Activated CD4-positive, alpha-beta T cell treated with anti-CD3 and anti-CD28 coated beads for 1 hour (primary cell): ENCODE data around the gene SPTLC2.
"Not testable (repeated sequence)": the region's sequence is repeated elsewhere in the genome, so short reads cannot be mapped to it uniquely, and the experiment has no call there.

Source experiments
- DNase-seq: peaks from one replicate; pipeline ENCODE4 v3.0.0-alpha.2; 2020

SPTLC2 gene

GRCh38 chr14:77622366-77622961 lies 6.0 kb upstream of the SPTLC2 start:
- no peak for DNase-seq

GRCh38 chr14:77620222-77620870 lies 3.9 kb upstream of the SPTLC2 start:
- DNase-seq: no peak

GRCh38 chr14:77618381-77618970 lies 2.0 kb upstream of the SPTLC2 start:
- no peak for DNase-seq

GRCh38 chr14:77616133-77616453 lies 344 bp downstream of the SPTLC2 start:
- no peak for DNase-seq

- no peak for DNase-seq
Observed at GRCh38 chr14:77615361-77616132, 890 bp downstream of the SPTLC2 start.

GRCh38 chr14:77613201-77613600 lies 3.2 kb downstream of the SPTLC2 start:
- DNase-seq: no peak

GRCh38 chr14:77612011-77612620 lies 4.3 kb downstream of the SPTLC2 start:
- DNase-seq: no peak

GRCh38 chr14:77610553-77610952 lies 5.9 kb downstream of the SPTLC2 start:
- no peak for DNase-seq

GRCh38 chr14:77609922-77610321 lies 6.5 kb downstream of the SPTLC2 start:
- DNase-seq: no peak

GRCh38 chr14:77607741-77608302 lies 8.6 kb downstream of the SPTLC2 start:
- DNase-seq: no peak

GRCh38 chr14:77605392-77605972 lies 11.0 kb downstream of the SPTLC2 start:
- no peak for DNase-seq

- no peak for DNase-seq
Observed at GRCh38 chr14:77603654-77604255, 12.7 kb downstream of the SPTLC2 start.

GRCh38 chr14:77603031-77603430 lies 13.4 kb downstream of the SPTLC2 start:
- no peak for DNase-seq

GRCh38 chr14:77601846-77602619 lies 14.4 kb downstream of the SPTLC2 start:
- no peak for DNase-seq

GRCh38 chr14:77599889-77600288 lies 16.5 kb downstream of the SPTLC2 start:
- no peak for DNase-seq

GRCh38 chr14:77598366-77599070 lies 17.9 kb downstream of the SPTLC2 start:
- no peak for DNase-seq

- no peak for DNase-seq
Observed at GRCh38 chr14:77593501-77593961, 22.9 kb downstream of the SPTLC2 start.

GRCh38 chr14:77590845-77591485 lies 25.5 kb downstream of the SPTLC2 start:
- DNase-seq: no peak

- DNase-seq: no peak
Observed at GRCh38 chr14:77589099-77589498, 27.3 kb downstream of the SPTLC2 start.

GRCh38 chr14:77588411-77589025 lies 27.9 kb downstream of the SPTLC2 start:
- not testable (repeated sequence) for DNase-seq
